Natural killer cell (primary cell): ENCODE results near the gene PGLYRP3. TPM values are rescaled to one million over a fixed set of nuclear protein-coding genes. Genes with fewer than 3 reads are reported as not detected.

Source experiments
- ATAC-seq, 3 donors: fragments of 150-1000 bp in 2 of 3; fragments of 200-7000 bp in 1 of 3; cut with Tn5 transposase; 1 replicate in 1 of 3; 2 replicates in 2 of 3; pipeline ENCODE4 v1.10.0; 2021; ENCODE audit warnings: mild to moderate bottlenecking in 2 of 3, moderate library complexity in 2 of 3
- DNase-seq, 2 donors: peaks; one replicate each; pipeline versions ENCODE4 v3.0.0 to v3.0.0-alpha.2; 2013 to 2021; ENCODE audit warnings: mixed read lengths in 1 of 2
- H3K27ac ChIP-seq: one replicate; pipeline ENCODE4 v1.5.1; 2013; ENCODE audit warnings: mild to moderate bottlenecking, low read length
- H3K27me3 ChIP-seq: one replicate; pipeline ENCODE4 v1.6.1; 2013; ENCODE audit warnings: low read length; ENCODE audit not compliant: control insufficient read depth, insufficient read depth
- H3K36me3 ChIP-seq: one replicate; pipeline ENCODE4 v1.6.1; 2013; ENCODE audit warnings: low read length; ENCODE audit not compliant: control insufficient read depth, insufficient read depth
- H3K4me1 ChIP-seq: one replicate; pipeline ENCODE4 v1.6.1; 2013; ENCODE audit warnings: low read length; ENCODE audit not compliant: control insufficient read depth, insufficient read depth
- H3K4me3 ChIP-seq: one replicate; pipeline ENCODE4 v1.5.1; 2013; ENCODE audit warnings: low read length
- H3K9me3 ChIP-seq: one replicate; pipeline ENCODE4 v1.6.1; 2013; ENCODE audit warnings: low read length; ENCODE audit not compliant: control insufficient read depth, insufficient read depth
- H3K27ac Mint-ChIP-seq, 2 donors: one replicate each; pipeline ENCODE4 v1.8.0; 2022; ENCODE audit warnings: mild to moderate bottlenecking in 2 of 2, mixed read lengths in 2 of 2, moderate library complexity in 1 of 2
- H3K27me3 Mint-ChIP-seq, 2 donors: one replicate each; pipeline ENCODE4 v1.8.0; 2022; ENCODE audit warnings: low read depth in 2 of 2, mixed read lengths in 2 of 2
- H3K36me3 Mint-ChIP-seq: one replicate; pipeline ENCODE4 v1.8.0; 2022; ENCODE audit warnings: mixed read lengths
- H3K4me1 Mint-ChIP-seq, 2 donors: one replicate each; pipeline ENCODE4 v1.8.0; 2022; ENCODE audit warnings: mixed read lengths in 2 of 2
- H3K4me3 Mint-ChIP-seq: one replicate; pipeline ENCODE4 v1.8.0; 2022; ENCODE audit warnings: mild to moderate bottlenecking, moderate library complexity, mixed read lengths
- H3K9me3 Mint-ChIP-seq, 2 donors: one replicate each; pipeline ENCODE4 v1.8.0; 2022; ENCODE audit warnings: mixed read lengths in 2 of 2
- CTCF ChIP-seq: fragments of 200-600 bp; IDR thresholded peaks from one replicate; pipeline ENCODE4 v1.8.0; 2022; ENCODE audit warnings: antibody characterized with exemption
- WGBS: methylation state at CpG from one replicate; pipeline ENCODE4 v1.1.7; 2013; ENCODE audit warnings: missing lambda C conversion rate; ENCODE audit not compliant: insufficient coverage; 5-methylcytosine and 5-hydroxymethylcytosine counted together
- intact Hi-C: fragments of 100-400 bp; cut with micrococcal nuclease; formaldehyde crosslinking; loops from one replicate; pipeline ENCODE4 v1.14.2; 2022
- total RNA-seq, 4 donors: library from RNA; stranded (reverse); fragments of 120-200 nt in 1 of 4; gene quantifications; one replicate each; pipeline versions ENCODE4 v1.2.3 to v1.2.4, GENCODE V29; 2013 to 2022

The PGLYRP3 gene
- total RNA-seq, 3 donors from 2014 or later (not counting 1 experiment from before 2014, with no cell fraction given), result not detected

- Mint-ChIP-seq H3K4me3 (no peak within 1 kb of the TSS), H3K36me3 (no peaks in the 10 kb centered on the region), H3K4me1 (peaks cover 0 to 8% of the 10 kb centered on the region in 2 donors), H3K9me3 (no peaks in the 10 kb centered on the region), H3K27me3 (peaks cover 6 to 18% of the 10 kb centered on the region in 2 donors), H3K27ac (no peak within 1 kb of the TSS)
- intact Hi-C loops, result no loop called here
- H3K9me3 ChIP-seq, result no peaks in the 10 kb centered on the region
- peaks cover 7% of the 10 kb centered on the region for H3K4me1 ChIP-seq
- H3K27me3 ChIP-seq, result no peaks in the 10 kb centered on the region
- 59% methylated on average over 11 of the region's 11 CpGs for WGBS
- no peak for TF ChIP-seq CTCF
- H3K4me3 ChIP-seq, result peak within 1 kb of the TSS; percentile 6
- DNase-seq, result no peak
- no peak within 1 kb of the TSS for H3K27ac ChIP-seq
- no peaks in the 10 kb centered on the region for H3K36me3 ChIP-seq
- no peak for ATAC-seq
Observed at GRCh38 chr1:153357853-153358690, 45.3 kb upstream of the PGLYRP3 start, which contains the start of gene S100A9. TSS of gene S100A9 (plus strand) at chr1:153357854. CDS start at chr1:153358284, 430 bp downstream.

- Mint-ChIP-seq H3K4me1 (peaks cover 0 to 8% of the 10 kb centered on the region in 2 donors), H3K36me3 (no peaks in the 10 kb centered on the region), H3K4me3 (no peak overlapping the region), H3K27me3 (peaks cover 5 to 18% of the 10 kb centered on the region in 2 donors), H3K27ac (no peak overlapping the region), H3K9me3 (no peaks in the 10 kb centered on the region)
- H3K9me3 ChIP-seq, result no peaks in the 10 kb centered on the region
- no peaks in the 10 kb centered on the region for H3K36me3 ChIP-seq
- DNase-seq, result peak in 1 of 2 donors; percentile 14
- intact Hi-C loops, result no loop called here
- H3K27me3 ChIP-seq, result no peaks in the 10 kb centered on the region
- peak in 1 of 3 donors; percentile 35 for ATAC-seq
- peaks cover 7% of the 10 kb centered on the region for H3K4me1 ChIP-seq
- no peak overlapping the region for H3K27ac ChIP-seq
- no peak overlapping the region for H3K4me3 ChIP-seq
- no peak for TF ChIP-seq CTCF
- WGBS, result 35% methylated on average over 10 of the region's 10 CpGs
Observed at GRCh38 chr1:153357076-153357852, 44.5 kb upstream of the PGLYRP3 start.

GRCh38 chr1:153356392-153357075 lies 43.8 kb upstream of the PGLYRP3 start:
- Mint-ChIP-seq H3K4me1 (peaks cover 0 to 8% of the 10 kb centered on the region in 2 donors), H3K36me3 (no peaks in the 10 kb centered on the region), H3K27me3 (peaks cover 5 to 18% of the 10 kb centered on the region in 2 donors), H3K27ac (no peak overlapping the region), H3K4me3 (no peak overlapping the region), H3K9me3 (no peaks in the 10 kb centered on the region)
- no peak for DNase-seq
- no peak for TF ChIP-seq CTCF
- no peaks in the 10 kb centered on the region for H3K36me3 ChIP-seq
- no peaks in the 10 kb centered on the region for H3K27me3 ChIP-seq
- H3K4me1 ChIP-seq, result peaks cover 7% of the 10 kb centered on the region
- no peak overlapping the region for H3K27ac ChIP-seq
- H3K9me3 ChIP-seq, result no peaks in the 10 kb centered on the region
- intact Hi-C loops, result no loop called here
- 90% methylated on average over 8 of the region's 8 CpGs for WGBS
- ATAC-seq, result no peak
- no peak overlapping the region for H3K4me3 ChIP-seq
